Measurements from ENCODE around the gene NAPB. TPM values are rescaled to one million over a fixed set of nuclear protein-coding genes. Genes with fewer than 3 reads are reported as not detected.

The NAPB gene
- total RNA-seq, 1 donor from 2014 or later: 10.8 TPM

GRCh38 chr20:23358563-23358906, 62.8 kb downstream of the NAPB start:
- no peak for TF ChIP-seq CTCF (IDR thresholded peaks at IDR 0.05; ENCODE audit: insufficient read depth, low read length, severe bottlenecking)
- H3K27me3 ChIP-seq (ENCODE audit: control insufficient read depth, insufficient read depth, low read length): no peaks in the 10 kb centered on the region
- H3K36me3 ChIP-seq (ENCODE audit: control insufficient read depth, insufficient read depth, low read length): peaks cover 8% of the 10 kb centered on the region
- peak overlapping the region; percentile 17 for H3K4me3 ChIP-seq (ENCODE audit: low read depth, low read length)
- FAIRE-seq: no peak
- no peak for DNase-seq (ENCODE audit: low read depth)

GRCh38 chr20:23357767-23358562, 63.3 kb downstream of the NAPB start:
- H3K27me3 ChIP-seq (ENCODE audit: control insufficient read depth, insufficient read depth, low read length): no peaks in the 10 kb centered on the region
- no peak for TF ChIP-seq CTCF (IDR thresholded peaks at IDR 0.05; ENCODE audit: insufficient read depth, low read length, severe bottlenecking)
- FAIRE-seq (no peak), DNase-seq (ENCODE audit: low read depth) (peak; percentile 98)
- peak overlapping the region; percentile 62 for H3K4me3 ChIP-seq (ENCODE audit: low read depth, low read length)
- peaks cover 8% of the 10 kb centered on the region for H3K36me3 ChIP-seq (ENCODE audit: control insufficient read depth, insufficient read depth, low read length)

- FAIRE-seq: no peak
- H3K36me3 ChIP-seq (ENCODE audit: control insufficient read depth, insufficient read depth, low read length): peaks cover 8% of the 10 kb centered on the region
- DNase-seq (ENCODE audit: low read depth): no peak
- H3K27me3 ChIP-seq (ENCODE audit: control insufficient read depth, insufficient read depth, low read length): no peaks in the 10 kb centered on the region
- no peak overlapping the region for H3K4me3 ChIP-seq (ENCODE audit: low read depth, low read length)
- no peak for TF ChIP-seq CTCF (IDR thresholded peaks at IDR 0.05; ENCODE audit: insufficient read depth, low read length, severe bottlenecking)
These were observed 65.1 kb downstream of the NAPB start for GRCh38 chr20:23356203-23356602.

- H3K36me3 ChIP-seq (ENCODE audit: control insufficient read depth, insufficient read depth, low read length): peaks cover 8% of the 10 kb centered on the region
- peak overlapping the region; percentile 84 for H3K4me3 ChIP-seq (ENCODE audit: low read depth, low read length)
- FAIRE-seq (no peak), DNase-seq (ENCODE audit: low read depth) (peak; percentile 61)
- no peaks in the 10 kb centered on the region for H3K27me3 ChIP-seq (ENCODE audit: control insufficient read depth, insufficient read depth, low read length)
- TF ChIP-seq CTCF (IDR thresholded peaks at IDR 0.05; ENCODE audit: insufficient read depth, low read length, severe bottlenecking): no peak
These were observed 70.1 kb downstream of the NAPB start for GRCh38 chr20:23350904-23351838.

- Histone ChIP-seq H3K36me3 (ENCODE audit: control insufficient read depth, insufficient read depth, low read length) (peaks cover 8% of the 10 kb centered on the region), H3K27me3 (ENCODE audit: control insufficient read depth, insufficient read depth, low read length) (no peaks in the 10 kb centered on the region), H3K4me3 (ENCODE audit: low read depth, low read length) (peak within 1 kb of the TSS; percentile 84)
- FAIRE-seq (no peak), DNase-seq (ENCODE audit: low read depth) (peak; percentile 95)
- no peak for TF ChIP-seq CTCF (IDR thresholded peaks at IDR 0.05; ENCODE audit: insufficient read depth, low read length, severe bottlenecking)
These were observed 70.9 kb downstream of the NAPB start, which contains the start of gene NXT1 for GRCh38 chr20:23350196-23350903. Gene NXT1, plus strand, starts transcription at chr20:23350791. Its CDS starts 3,251 bp downstream, at chr20:23354042.

All from bronchial epithelial cell (primary cell).